Activated CD8-positive, alpha-beta T cell treated with anti-CD3 and anti-CD28 coated beads for 36 hours (primary cell): ENCODE data around the gene AP1S1. TPM values are rescaled to one million over a fixed set of nuclear protein-coding genes. Genes with fewer than 3 reads are reported as not detected.

Experiments
- ATAC-seq: fragments of 200-7000 bp; cut with Tn5 transposase; one replicate; pipeline ENCODE4 v1.10.0; 2021; ENCODE audit warnings: mild to moderate bottlenecking, moderate library complexity
- CTCF ChIA-PET: fragments of 350-600 bp; sonication (Branson Sonifier 250); formaldehyde crosslinking; loops from one replicate; lab custom pipeline; 2021; ENCODE audit warnings: antibody characterized with exemption; lab: Charles Lee
- POLR2A ChIA-PET: fragments of 350-600 bp; sonication (Branson Sonifier 250); formaldehyde crosslinking; loops from one replicate; lab custom pipeline; 2021; ENCODE audit warnings: antibody characterized with exemption; lab: Charles Lee
- DNase-seq: peaks from one replicate; pipeline ENCODE4 v3.0.0-alpha.2; 2020
- H3K27ac Mint-ChIP-seq: one replicate; pipeline ENCODE4 v1.8.0; 2021; ENCODE audit warnings: mild to moderate bottlenecking, mixed read lengths
- H3K27me3 Mint-ChIP-seq: one replicate; pipeline ENCODE4 v1.8.0; 2021; ENCODE audit warnings: mixed read lengths
- H3K36me3 Mint-ChIP-seq: one replicate; pipeline ENCODE4 v1.8.0; 2021; ENCODE audit warnings: low read depth, mixed read lengths
- H3K4me1 Mint-ChIP-seq: one replicate; pipeline ENCODE4 v1.8.0; 2021; ENCODE audit warnings: low read depth, mixed read lengths
- H3K4me3 Mint-ChIP-seq: one replicate; pipeline ENCODE4 v1.8.0; 2021; ENCODE audit warnings: mild to moderate bottlenecking, moderate library complexity, mixed read lengths
- H3K9me3 Mint-ChIP-seq: one replicate; pipeline ENCODE4 v1.8.0; 2021; ENCODE audit warnings: mixed read lengths
- CTCF ChIP-seq: fragments of 200-600 bp; IDR thresholded peaks from one replicate; pipeline ENCODE4 v1.8.0; 2022; ENCODE audit warnings: antibody characterized with exemption, mild to moderate bottlenecking
- intact Hi-C: fragments of 100-400 bp; cut with micrococcal nuclease; formaldehyde crosslinking; loops from one replicate; pipeline ENCODE4 v1.10.0; 2022
- total RNA-seq, 2 experiments: library from RNA; stranded (reverse); gene quantifications; one replicate each; pipeline ENCODE4 v1.2.3, GENCODE V29; 2021

Gene AP1S1
- total RNA-seq, 2 experiments from 2014 or later: 35.6 to 39.5 TPM

GRCh38 chr7:101164071-101164840 lies 10.0 kb downstream of the AP1S1 start:
- ATAC-seq: no peak
- no peak for DNase-seq
- no peaks in the 10 kb centered on the region for H3K9me3 Mint-ChIP-seq
- TF ChIP-seq CTCF: no peak
- H3K4me1 Mint-ChIP-seq: peaks cover 44% of the 10 kb centered on the region
- intact Hi-C loops: no loop called here
- peaks cover 44% of the 10 kb centered on the region for H3K27me3 Mint-ChIP-seq
- H3K36me3 Mint-ChIP-seq: peaks cover 12% of the 10 kb centered on the region
- H3K4me3 Mint-ChIP-seq: peak overlapping the region; percentile 15
- CTCF ChIA-PET: interaction anchor here (0.9 to 2.7 kb wide), 3 partner anchors 20 to 61 kb away, joined by 3 to 27 read pairs (median 7); no protein-coding TSS in a partner anchor
- H3K27ac Mint-ChIP-seq: no peak overlapping the region
- POLR2A ChIA-PET: interaction anchor here (0.9 kb wide), 1 partner anchor 9 kb away, joined by 3 read pairs; no protein-coding TSS in a partner anchor

- peaks cover 53% of the 10 kb centered on the region for H3K4me1 Mint-ChIP-seq
- intact Hi-C loops: no loop called here
- H3K4me3 Mint-ChIP-seq: peak within 1 kb of the TSS; percentile 69
- DNase-seq (peak; percentile 96), ATAC-seq (peak; percentile 75)
- ChIA-PET CTCF (interaction anchor here (0.9 to 2.7 kb wide), 7 partner anchors 9 to 78 kb away, joined by 3 to 27 read pairs (median 6); partner anchors contain the start of gene AP1S1), POLR2A (interaction anchor here (1.2 to 1.4 kb wide), 2 partner anchors 9 to 79 kb away, joined by 4 read pairs; partner anchors contain the start of gene FIS1)
- peaks cover 54% of the 10 kb centered on the region for H3K27me3 Mint-ChIP-seq
- TF ChIP-seq CTCF: no peak
- no peak within 1 kb of the TSS for H3K27ac Mint-ChIP-seq
- H3K36me3 Mint-ChIP-seq: peaks cover 6% of the 10 kb centered on the region
- no peaks in the 10 kb centered on the region for H3K9me3 Mint-ChIP-seq
Observed at GRCh38 chr7:101165075-101165957, 11.0 kb downstream of the AP1S1 start, which contains the start of gene VGF. Gene VGF (minus strand): TSS chr7:101165569. CDS start chr7:101164843, 726 bp downstream.

- DNase-seq (no peak), ATAC-seq (no peak)
- Mint-ChIP-seq H3K27ac (no peak overlapping the region), H3K4me1 (peaks cover 61% of the 10 kb centered on the region), H3K9me3 (no peaks in the 10 kb centered on the region), H3K36me3 (peaks cover 5% of the 10 kb centered on the region), H3K27me3 (peaks cover 62% of the 10 kb centered on the region), H3K4me3 (peak overlapping the region; percentile 69)
- ChIA-PET POLR2A (interaction anchor here (1.2 to 1.4 kb wide), 2 partner anchors 9 to 78 kb away, joined by 4 read pairs; partner anchors contain the start of gene FIS1), CTCF (interaction anchor here (1.2 to 2.7 kb wide), 5 partner anchors 8 to 78 kb away, joined by 5 to 27 read pairs (median 7); no protein-coding TSS in a partner anchor)
- TF ChIP-seq CTCF: no peak
- intact Hi-C loops: no loop called here
Observed at GRCh38 chr7:101165958-101166647, 11.8 kb downstream of the AP1S1 start.

- Mint-ChIP-seq H3K9me3 (no peaks in the 10 kb centered on the region), H3K27me3 (peaks cover 65% of the 10 kb centered on the region), H3K4me3 (no peak overlapping the region), H3K4me1 (peaks cover 65% of the 10 kb centered on the region), H3K36me3 (peaks cover under 1% of the 10 kb centered on the region), H3K27ac (no peak overlapping the region)
- ChIA-PET POLR2A (interaction anchor here (0.6 to 1.4 kb wide), 2 partner anchors 10 to 12 kb away, joined by 3 to 4 read pairs; no protein-coding TSS in a partner anchor), CTCF (interaction anchor here (1.7 to 2.3 kb wide), 2 partner anchors 8 to 26 kb away, joined by 7 to 8 read pairs; no protein-coding TSS in a partner anchor)
- intact Hi-C loops: no loop called here
- ATAC-seq (no peak), DNase-seq (no peak)
- no peak for TF ChIP-seq CTCF
Observed at GRCh38 chr7:101166648-101166908, 12.3 kb downstream of the AP1S1 start.
